Fibroblast of mammary gland (primary cell): Measurements from ENCODE around the gene AHSA1.

Experiments
- DNase-seq: peaks from one replicate; pipeline ENCODE4 v3.0.0-alpha.2; 2010; ENCODE audit warnings: low read depth
- H3K4me3 ChIP-seq: 2 replicates; pipeline ENCODE4 v1.5.1; 2011; ENCODE audit warnings: low read depth, mild to moderate bottlenecking, low read length, moderate library complexity; ENCODE audit not compliant: control insufficient read depth
- CTCF ChIP-seq: conservative IDR thresholded peaks from 2 replicates; pipeline ENCODE4 v1.5.1; 2011; ENCODE audit warnings: low read depth, low read length, inconsistent platforms; ENCODE audit not compliant: control insufficient read depth, insufficient read depth

AHSA1 gene

DNA sequence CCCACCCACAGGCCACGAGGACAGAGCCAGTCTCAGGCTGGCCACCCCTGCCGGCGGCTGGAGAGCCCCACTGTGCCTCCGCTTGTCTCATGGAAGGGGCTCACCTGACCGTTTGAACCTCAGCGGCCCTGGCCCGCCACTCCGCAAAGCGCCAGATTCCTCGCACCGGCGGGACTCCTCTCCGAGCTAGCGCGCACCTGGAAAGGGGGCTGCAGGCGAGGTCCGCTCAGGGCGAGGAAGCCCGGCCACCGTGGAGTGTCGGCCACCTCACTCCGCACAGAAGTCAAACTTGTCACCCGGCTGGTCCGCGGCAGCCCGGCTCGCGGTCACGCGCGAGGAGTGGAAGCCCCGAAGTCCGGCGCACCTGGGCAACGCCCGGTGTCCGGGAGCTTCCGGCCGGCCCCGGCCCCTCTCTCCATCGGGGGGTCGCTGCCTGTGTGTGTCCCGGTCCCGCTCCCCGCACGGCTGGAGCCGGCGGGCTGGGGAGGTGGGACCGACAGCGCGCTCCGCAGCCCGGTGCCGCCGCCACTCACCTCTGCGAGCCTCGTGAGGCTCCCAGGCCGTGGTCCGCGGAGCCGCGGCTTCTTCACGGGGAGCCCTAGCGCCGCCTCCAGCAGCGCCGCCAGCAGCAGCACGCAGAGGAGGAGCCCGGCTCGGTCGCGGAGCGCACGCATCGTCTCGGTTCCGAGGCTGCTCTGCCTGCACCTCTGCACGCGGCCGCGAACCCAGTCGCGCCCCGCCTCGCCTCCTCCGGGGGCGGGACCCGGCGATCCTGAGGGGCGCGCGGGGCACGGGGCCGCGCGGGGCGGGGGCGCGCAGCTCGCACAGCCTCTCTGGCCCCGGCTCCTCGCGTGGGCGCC is 40.5 kb downstream of the AHSA1 start, which contains the start of gene ISM2:
Gene ISM2, minus strand, starts transcription at position 697 of the 860 bp plus-strand sequence. Its CDS starts 23 bp downstream, at position 674.
- TF ChIP-seq CTCF: no peak
- peak; percentile 21 for DNase-seq
- H3K4me3 ChIP-seq: peak within 1 kb of the TSS; percentile 2

GRCh38 chr14:77498984-77499527 is 41.2 kb downstream of the AHSA1 start:
- H3K4me3 ChIP-seq: no peak overlapping the region
- no peak for TF ChIP-seq CTCF
- DNase-seq: no peak

DNA sequence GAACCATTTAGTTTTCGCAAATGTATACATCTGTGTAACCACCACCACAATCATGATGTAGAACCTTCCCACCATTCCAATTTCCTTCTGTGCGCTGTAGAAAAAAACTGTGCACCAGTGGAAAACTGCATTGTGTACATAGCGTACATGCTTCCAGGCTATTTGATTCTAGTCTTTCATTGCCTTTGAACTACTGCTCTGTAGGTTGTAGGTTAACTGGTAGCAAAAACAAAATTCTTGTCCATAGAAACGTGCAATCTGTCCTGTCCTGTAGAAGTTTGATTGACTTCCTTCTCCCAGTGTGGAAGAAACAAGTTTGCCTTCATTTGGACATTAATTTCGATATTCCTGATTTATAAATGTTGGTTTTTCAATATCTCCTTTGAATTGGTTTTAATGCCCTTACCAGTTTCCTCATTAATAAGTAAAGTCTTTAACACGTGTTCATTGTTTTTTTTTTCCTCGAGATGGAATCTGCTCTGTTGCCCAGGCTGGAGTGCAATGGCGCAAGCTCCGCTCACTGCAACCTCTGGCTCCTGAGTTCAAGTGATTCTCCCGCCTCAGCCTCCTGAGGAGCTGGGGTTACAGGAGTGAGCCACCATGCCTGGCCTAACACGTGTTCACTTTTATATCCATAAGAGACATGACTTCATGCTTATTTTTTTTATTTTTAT is 44.4 kb downstream of the AHSA1 start:
- TF ChIP-seq CTCF: no peak
- no peak for DNase-seq
- H3K4me3 ChIP-seq: no peak overlapping the region

DNA sequence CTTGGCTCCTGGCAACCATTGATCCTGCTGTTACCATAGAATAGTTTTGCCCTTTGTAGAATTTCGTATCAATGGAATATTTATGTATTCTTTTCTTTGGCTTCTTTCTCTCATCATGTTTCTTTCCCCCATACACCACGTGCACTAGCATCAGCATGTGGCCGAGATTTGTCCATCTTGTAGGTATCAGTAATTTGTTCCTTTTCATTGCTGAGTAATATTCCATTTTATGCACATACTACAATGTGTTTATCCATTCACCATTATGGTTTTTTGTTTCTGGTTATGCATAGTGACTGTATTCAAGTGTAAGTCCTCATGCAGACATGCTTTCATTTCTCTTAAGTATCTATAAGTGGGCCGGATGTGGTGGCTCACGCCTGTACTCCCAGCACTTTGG is 45.2 kb downstream of the AHSA1 start:
- H3K4me3 ChIP-seq: no peak overlapping the region
- DNase-seq: no peak

GRCh38 chr14:77505031-77505430 is 47.1 kb downstream of the AHSA1 start:
- TF ChIP-seq CTCF: no peak
- DNase-seq: no peak
- H3K4me3 ChIP-seq: no peak overlapping the region

More for the DNA sequence above, 45.2 kb downstream of the AHSA1 start:
- no peak for TF ChIP-seq CTCF

DNA sequence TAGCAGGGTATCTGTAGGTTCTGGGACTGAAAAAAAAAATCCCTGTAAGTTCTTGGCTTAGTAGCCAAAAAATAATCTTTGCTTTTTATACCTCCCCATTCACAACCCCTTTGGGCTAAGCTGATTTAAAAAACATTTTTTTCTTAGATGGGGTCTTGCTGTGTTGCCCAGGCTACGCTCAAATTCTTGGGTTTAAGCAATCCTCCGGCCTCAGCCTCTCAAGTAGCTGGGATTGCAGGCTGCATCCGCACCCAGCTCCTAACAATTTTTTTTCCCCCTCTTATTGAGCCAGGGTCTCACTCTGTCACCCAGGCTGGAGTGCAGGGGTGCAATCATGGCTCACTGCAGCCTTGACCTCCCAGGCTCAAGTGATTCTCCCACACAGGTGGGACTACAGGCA is 49.9 kb downstream of the AHSA1 start:
- H3K4me3 ChIP-seq: no peak overlapping the region
- no peak for TF ChIP-seq CTCF

More for the DNA sequence above, 49.9 kb downstream of the AHSA1 start:
- no peak for DNase-seq
